ENCODE results near the gene RSPRY1. TPM values are rescaled to one million over a fixed set of nuclear protein-coding genes. Genes with fewer than 3 reads are reported as not detected.
"Not testable (repeated sequence)": the region's sequence is repeated elsewhere in the genome, so short reads cannot be mapped to it uniquely, and the experiment has no call there.

The RSPRY1 gene
- polyA plus RNA-seq, 1 donor: 23.3 TPM

- DNase-seq (ENCODE audit: low read depth): no peak
These were observed 85.9 kb downstream of the RSPRY1 start for GRCh38 chr16:57271867-57272495.

- no peak for DNase-seq (ENCODE audit: low read depth)
These were observed 87.2 kb downstream of the RSPRY1 start for GRCh38 chr16:57273359-57273758.

GRCh38 chr16:57273826-57274225, 87.7 kb downstream of the RSPRY1 start:
- DNase-seq (ENCODE audit: low read depth): no peak

GRCh38 chr16:57275946-57276345, 89.8 kb downstream of the RSPRY1 start:
- not testable (repeated sequence) for DNase-seq (ENCODE audit: low read depth)

GRCh38 chr16:57276596-57276995, 90.5 kb downstream of the RSPRY1 start:
- no peak for DNase-seq (ENCODE audit: low read depth)

- no peak for DNase-seq (ENCODE audit: low read depth)
These were observed 91.5 kb downstream of the RSPRY1 start for GRCh38 chr16:57277586-57277985.

GRCh38 chr16:57278494-57278893, 92.4 kb downstream of the RSPRY1 start:
- no peak for DNase-seq (ENCODE audit: low read depth)

GRCh38 chr16:57279780-57280638, 93.9 kb downstream of the RSPRY1 start:
- DNase-seq (ENCODE audit: low read depth): no peak

GRCh38 chr16:57281791-57282190, 95.7 kb downstream of the RSPRY1 start:
- no peak for DNase-seq (ENCODE audit: low read depth)

- DNase-seq (ENCODE audit: low read depth): no peak
These were observed 96.5 kb downstream of the RSPRY1 start for GRCh38 chr16:57282510-57283213.

- no peak for DNase-seq (ENCODE audit: low read depth)
These were observed 97.3 kb downstream of the RSPRY1 start for GRCh38 chr16:57283214-57283958.

GRCh38 chr16:57283959-57284208, 97.8 kb downstream of the RSPRY1 start:
- DNase-seq (ENCODE audit: low read depth): no peak

- DNase-seq (ENCODE audit: low read depth): no peak
These were observed 98.3 kb downstream of the RSPRY1 start, which contains the start of gene PLLP for GRCh38 chr16:57284209-57284951. Gene PLLP (minus strand): TSS chr16:57284672. CDS start chr16:57284540, 132 bp downstream.

GRCh38 chr16:57284952-57285363, 98.8 kb downstream of the RSPRY1 start:
- no peak for DNase-seq (ENCODE audit: low read depth)

GRCh38 chr16:57285379-57285778, 99.2 kb downstream of the RSPRY1 start:
- no peak for DNase-seq (ENCODE audit: low read depth)

GRCh38 chr16:57289391-57290257, 103.5 kb downstream of the RSPRY1 start:
- DNase-seq (ENCODE audit: low read depth): no peak
